Measurements from ENCODE around the gene SVIL.

- TF ChIP-seq POLR2A (IDR thresholded peaks at IDR 0.05) (no peak), CTCF (IDR thresholded peaks at IDR 0.05) (no peak)
Observed at GRCh38 chr10:29681676-29682448, 47.1 kb upstream of the SVIL start.
